22Rv1 (cell line): ENCODE data around the gene GRM7.

ENCODE experiments used
- CTCF ChIP-seq: fragments of 450-650 bp; IDR thresholded peaks from 2 replicates; pipeline ENCODE4 v1.5.1; 2017; ENCODE audit warnings: mild to moderate bottlenecking
- ZFX ChIP-seq: fragments of 450-650 bp; IDR thresholded peaks from 2 replicates; pipeline ENCODE4 v1.6.1; 2017; ENCODE audit warnings: antibody characterized with exemption, borderline replicate concordance

GRCh38 chr3:7270731-7271130 lies 409.8 kb downstream of the GRM7 start:
- TF ChIP-seq CTCF (no peak), ZFX (no peak)
